ENCODE data around the gene SCAMP2.
A peak's percentile ranks its signal among the peaks of the same experiment; 100 is the strongest.
"Not testable (repeated sequence)": the region's sequence is repeated elsewhere in the genome, so short reads cannot be mapped to it uniquely, and the experiment has no call there.

SCAMP2 gene

GRCh38 chr15:74890665-74890960, 17.4 kb upstream of the SCAMP2 start:
- H3K4me3 ChIP-seq (ENCODE audit: low read depth, low read length), result peak overlapping the region; percentile 92
- TF ChIP-seq, protein P1, sequence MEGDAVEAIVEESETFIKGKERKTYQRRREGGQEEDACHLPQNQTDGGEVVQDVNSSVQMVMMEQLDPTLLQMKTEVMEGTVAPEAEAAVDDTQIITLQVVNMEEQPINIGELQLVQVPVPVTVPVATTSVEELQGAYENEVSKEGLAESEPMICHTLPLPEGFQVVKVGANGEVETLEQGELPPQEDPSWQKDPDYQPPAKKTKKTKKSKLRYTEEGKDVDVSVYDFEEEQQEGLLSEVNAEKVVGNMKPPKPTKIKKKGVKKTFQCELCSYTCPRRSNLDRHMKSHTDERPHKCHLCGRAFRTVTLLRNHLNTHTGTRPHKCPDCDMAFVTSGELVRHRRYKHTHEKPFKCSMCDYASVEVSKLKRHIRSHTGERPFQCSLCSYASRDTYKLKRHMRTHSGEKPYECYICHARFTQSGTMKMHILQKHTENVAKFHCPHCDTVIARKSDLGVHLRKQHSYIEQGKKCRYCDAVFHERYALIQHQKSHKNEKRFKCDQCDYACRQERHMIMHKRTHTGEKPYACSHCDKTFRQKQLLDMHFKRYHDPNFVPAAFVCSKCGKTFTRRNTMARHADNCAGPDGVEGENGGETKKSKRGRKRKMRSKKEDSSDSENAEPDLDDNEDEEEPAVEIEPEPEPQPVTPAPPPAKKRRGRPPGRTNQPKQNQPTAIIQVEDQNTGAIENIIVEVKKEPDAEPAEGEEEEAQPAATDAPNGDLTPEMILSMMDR (IDR thresholded peaks at IDR 0.05; ENCODE audit: low read depth, low read length, missing control alignments), result no peak
- no peak for DNase-seq (ENCODE audit: low read depth)

- TF ChIP-seq, protein P1 (IDR thresholded peaks at IDR 0.05; ENCODE audit: low read depth, low read length, missing control alignments), result no peak
- H3K4me3 ChIP-seq (ENCODE audit: low read depth, low read length), result peak within 1 kb of the TSS; percentile 92
- DNase-seq (ENCODE audit: low read depth), result no peak
Observed at GRCh38 chr15:74889883-74890664, 16.9 kb upstream of the SCAMP2 start, which contains the start of gene MPI. Gene MPI, plus strand, starts transcription at chr15:74890042. Its CDS starts 32 bp downstream, at chr15:74890074.

GRCh38 chr15:74889390-74889882, 16.3 kb upstream of the SCAMP2 start:
- peak overlapping the region; percentile 92 for H3K4me3 ChIP-seq (ENCODE audit: low read depth, low read length)
- no peak for DNase-seq (ENCODE audit: low read depth)

DNA sequence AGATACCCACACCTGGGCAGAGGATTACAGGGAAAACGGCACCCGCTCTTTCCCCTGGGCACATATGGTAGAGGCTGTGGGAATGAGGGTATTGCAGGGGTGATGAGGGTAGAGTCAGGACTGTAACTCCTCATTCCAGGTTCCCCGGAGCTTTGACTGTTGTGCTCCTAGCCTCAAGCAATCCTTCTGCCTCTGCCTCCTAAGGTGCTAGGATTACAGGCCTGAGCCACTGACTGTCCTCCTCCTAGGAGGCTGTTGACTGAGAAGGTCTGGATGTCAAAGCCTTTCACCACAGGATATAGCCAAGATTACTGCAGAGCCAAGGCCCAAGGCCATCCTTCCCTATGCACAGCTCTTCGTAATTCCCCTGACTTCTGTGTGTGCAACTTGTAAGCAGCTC, 15.6 kb upstream of the SCAMP2 start:
- TF ChIP-seq, protein P1 (IDR thresholded peaks at IDR 0.05; ENCODE audit: low read depth, low read length, missing control alignments), result no peak
- H3K4me3 ChIP-seq (ENCODE audit: low read depth, low read length), result no peak overlapping the region; the same call in none of the 2 replicates
- no peak for DNase-seq (ENCODE audit: low read depth)

More at GRCh38 chr15:74889390-74889882, 16.3 kb upstream of the SCAMP2 start:
- TF ChIP-seq, protein P1 (IDR thresholded peaks at IDR 0.05; ENCODE audit: low read depth, low read length, missing control alignments), result no peak

DNA sequence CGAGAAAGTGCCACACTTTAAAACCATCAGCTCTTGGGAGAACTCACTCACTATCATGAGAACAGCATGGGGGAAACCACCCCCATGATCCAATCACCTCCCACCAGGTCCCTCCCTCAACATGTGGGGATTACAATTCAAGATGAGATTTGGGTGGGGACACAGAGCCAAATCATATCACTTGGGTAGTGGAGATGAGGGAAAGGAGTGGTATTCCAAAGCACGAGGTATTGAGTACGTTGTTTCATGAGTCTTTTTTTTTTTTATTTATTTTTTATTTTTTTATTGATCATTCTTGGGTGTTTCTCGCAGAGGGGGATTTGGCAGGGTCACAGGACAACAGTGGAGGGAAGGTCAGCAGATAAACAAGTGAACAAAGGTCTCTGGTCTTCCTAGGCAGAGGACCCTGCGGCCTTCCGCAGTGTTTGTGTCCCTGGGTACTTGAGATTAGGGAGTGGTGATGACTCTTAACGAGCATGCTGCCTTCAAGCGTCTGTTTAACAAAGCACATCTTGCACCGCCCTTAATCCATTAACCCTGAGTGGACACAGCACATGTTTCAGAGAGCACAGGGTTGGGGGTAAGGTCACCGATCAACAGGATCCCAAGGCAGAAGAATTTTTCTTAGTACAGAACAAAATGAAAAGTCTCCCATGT, 14.5 kb upstream of the SCAMP2 start:
- H3K4me3 ChIP-seq (ENCODE audit: low read depth, low read length); DNase-seq (ENCODE audit: low read depth): not testable (repeated sequence)

DNA sequence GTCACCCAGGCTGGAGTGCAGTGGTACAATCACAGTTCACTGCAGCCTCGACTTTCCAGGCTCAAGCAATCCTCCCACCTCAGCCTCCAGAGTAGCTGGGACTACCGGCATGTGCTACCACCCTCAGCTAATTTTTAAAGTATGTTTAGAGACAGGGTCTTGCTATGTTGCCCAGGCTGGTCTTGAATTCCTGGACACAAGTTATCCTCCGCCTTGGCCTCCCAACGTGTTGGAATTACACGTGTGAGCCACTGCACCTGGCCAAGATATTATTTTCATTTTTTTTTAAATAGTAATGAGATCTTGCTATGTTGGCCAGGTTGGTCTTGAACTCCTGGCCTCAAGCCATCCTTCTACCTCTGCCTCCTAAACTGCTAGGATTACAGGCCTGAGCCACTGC, 12.3 kb upstream of the SCAMP2 start:
- DNase-seq (ENCODE audit: low read depth), result no peak
- TF ChIP-seq, protein P1 (IDR thresholded peaks at IDR 0.05; ENCODE audit: low read depth, low read length, missing control alignments), result no peak
- H3K4me3 ChIP-seq (ENCODE audit: low read depth, low read length), result no peak overlapping the region

DNA sequence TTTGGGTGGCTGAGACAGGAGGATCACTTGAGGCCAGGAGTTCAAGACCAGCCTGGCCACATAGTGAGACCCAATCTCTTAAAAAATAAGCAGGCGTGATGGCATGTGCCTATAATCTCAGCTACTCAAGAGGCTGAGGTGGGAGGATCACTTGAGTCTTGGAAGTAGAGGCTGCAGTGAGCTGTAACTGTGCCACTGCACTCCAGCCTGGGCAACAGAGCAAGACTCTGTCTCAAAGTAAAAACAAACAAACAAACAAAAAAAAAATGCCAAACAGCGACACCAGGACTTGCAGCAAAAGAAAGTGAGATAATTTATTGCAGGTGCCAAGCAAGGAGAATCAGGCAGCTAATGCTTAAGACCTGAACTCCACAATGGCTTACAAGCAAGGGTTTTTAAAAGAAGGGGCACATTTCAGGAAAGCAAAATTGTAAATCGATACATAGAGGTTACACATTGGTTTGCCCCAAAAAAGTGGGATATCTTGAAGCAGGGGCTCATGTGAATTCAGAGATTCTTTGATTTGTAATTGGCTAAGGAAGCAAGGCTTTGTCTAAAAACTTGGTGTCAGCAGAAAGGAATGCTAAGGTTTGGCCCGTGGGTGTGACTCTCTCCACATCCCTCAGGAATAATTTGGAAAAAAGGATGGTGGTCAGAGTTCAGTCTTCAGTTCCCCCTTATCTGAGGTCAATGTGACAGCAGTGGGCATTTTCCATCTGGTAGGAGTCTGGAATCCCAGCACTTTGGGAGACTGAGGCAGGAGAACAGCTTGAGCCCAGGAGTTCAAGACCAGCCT, 11.5 kb upstream of the SCAMP2 start:
- DNase-seq (ENCODE audit: low read depth), result no peak
- TF ChIP-seq, protein P1 (IDR thresholded peaks at IDR 0.05; ENCODE audit: low read depth, low read length, missing control alignments), result no peak
- no peak overlapping the region for H3K4me3 ChIP-seq (ENCODE audit: low read depth, low read length)

Measured in GM12864 (cell line).